HG02571 (cell line): ENCODE results near the gene PRKN.

ENCODE experiments used
- ATAC-seq: cut with Tn5 transposase; IDR thresholded peaks from one replicate; pipeline ENCODE4 v1.9.1; 2021; ENCODE audit warnings: mild to moderate bottlenecking, moderate library complexity; ENCODE audit not compliant: unreplicated experiment

Gene PRKN

GRCh38 chr6:161647234-161647633 is 1080.3 kb downstream of the PRKN start:
- ATAC-seq, result no peak

DNA sequence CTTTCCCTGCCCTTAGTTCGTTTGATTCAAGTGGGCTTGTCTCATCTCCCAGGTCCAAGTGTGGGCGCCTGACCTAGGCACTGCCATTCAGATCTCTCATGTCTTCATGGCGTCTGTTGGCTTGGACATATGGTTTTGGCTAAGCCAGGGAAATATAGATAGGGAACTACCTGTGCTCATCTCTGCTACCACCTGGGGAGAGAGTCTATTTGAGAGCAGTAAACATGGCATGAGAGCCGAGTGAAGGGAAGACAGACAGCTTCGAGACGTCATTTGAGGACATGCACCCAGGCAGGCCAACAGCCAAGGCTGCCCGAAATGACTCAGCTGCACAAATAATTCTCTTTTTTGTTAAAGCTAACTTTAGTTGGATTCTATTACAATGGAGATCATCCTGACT is 1083.0 kb downstream of the PRKN start:
- ATAC-seq, result no peak

DNA sequence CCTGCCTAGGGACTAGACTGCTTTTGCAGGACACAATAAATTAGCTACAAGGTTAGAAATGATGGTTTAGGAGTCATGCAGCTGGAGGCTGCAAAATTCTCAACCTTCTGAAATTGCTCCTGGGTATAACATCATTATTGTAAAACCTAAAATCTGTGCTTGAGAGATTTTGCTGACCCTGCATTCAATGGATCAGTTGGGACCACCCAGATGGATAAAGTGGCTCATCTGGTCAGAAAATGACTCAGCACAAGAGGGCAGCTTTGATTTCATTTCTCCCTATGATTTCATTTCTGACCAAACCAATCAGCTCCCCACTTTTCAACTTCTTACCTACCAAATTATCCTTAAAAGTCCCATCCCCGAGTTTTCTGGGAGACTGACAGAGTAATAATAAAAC is 1086.4 kb downstream of the PRKN start:
- ATAC-seq, result no peak

DNA sequence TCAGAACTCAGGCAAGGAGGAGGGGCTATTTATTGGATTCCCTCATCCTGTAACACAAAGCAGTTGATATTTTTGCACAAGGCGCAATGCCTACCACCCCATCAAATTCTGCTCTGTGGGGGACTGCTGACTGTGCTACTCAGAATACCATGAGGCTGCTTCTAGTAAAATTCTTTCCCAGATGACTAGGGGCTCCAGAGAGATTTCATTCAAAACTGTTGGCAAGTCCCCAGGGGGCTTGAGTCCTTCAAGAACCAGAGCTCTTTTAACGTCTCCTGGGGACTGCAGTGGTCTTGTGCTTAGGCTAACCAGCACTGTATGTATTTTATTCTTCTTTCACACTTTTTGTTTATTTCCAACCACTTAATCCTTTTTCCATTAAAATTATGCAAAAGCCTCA is 1087.8 kb downstream of the PRKN start:
- ATAC-seq, result no peak

DNA sequence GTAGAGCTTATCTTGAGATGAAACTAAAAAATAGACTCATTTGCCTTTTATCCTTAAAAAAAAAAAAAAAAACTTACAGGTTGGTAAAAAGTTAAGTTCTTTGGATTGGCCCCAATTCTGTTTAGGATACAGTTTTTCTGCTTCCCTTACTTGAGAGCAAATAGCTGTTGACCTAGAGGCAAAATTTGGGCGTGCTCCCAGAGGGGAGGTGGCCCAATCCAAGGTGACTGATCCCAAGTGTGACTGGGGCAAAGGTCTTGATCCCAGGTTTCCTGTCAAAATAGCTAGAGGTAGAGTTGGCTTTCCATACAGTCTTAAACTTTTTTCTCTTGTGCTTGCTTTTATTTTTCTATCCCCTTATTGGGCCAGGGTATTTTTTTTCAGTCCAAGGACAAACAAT is 1089.9 kb downstream of the PRKN start:
- no peak for ATAC-seq

DNA sequence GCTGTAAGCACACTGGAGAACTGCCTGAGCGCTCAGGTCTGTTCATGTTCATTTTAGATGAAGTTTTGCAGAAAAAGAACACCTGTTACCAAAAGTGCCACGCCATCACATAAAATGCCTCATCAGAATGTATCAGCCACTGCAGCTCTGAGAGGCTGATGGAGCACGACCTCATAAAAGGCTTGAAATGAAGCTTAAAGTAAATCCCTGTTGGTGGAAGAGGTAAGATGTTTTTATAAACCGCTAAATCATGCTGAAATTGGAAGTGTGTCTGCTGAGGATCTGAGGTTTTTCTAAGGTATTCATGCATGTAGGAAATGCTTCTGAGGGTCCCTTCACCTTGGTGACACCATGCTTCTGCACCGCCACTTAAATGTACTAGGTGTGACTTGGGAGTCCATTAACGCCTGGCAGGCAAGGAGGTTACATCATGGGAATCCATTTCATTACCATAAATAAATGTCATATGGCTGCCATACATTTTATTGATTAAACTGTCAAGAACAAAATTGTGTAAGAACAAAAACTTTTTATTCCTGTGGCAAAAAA is 1090.6 kb downstream of the PRKN start:
- no peak for ATAC-seq

GRCh38 chr6:161635975-161636374 is 1091.6 kb downstream of the PRKN start:
- ATAC-seq, result no peak

GRCh38 chr6:161634916-161635315 is 1092.7 kb downstream of the PRKN start:
- no peak for ATAC-seq

- ATAC-seq, result no peak
Measured at GRCh38 chr6:161631676-161632194, 1095.8 kb downstream of the PRKN start.

- no peak for ATAC-seq
Measured at GRCh38 chr6:161630674-161631073, 1096.9 kb downstream of the PRKN start.

- ATAC-seq, result no peak
Measured at GRCh38 chr6:161626132-161626676, 1101.4 kb downstream of the PRKN start.

DNA sequence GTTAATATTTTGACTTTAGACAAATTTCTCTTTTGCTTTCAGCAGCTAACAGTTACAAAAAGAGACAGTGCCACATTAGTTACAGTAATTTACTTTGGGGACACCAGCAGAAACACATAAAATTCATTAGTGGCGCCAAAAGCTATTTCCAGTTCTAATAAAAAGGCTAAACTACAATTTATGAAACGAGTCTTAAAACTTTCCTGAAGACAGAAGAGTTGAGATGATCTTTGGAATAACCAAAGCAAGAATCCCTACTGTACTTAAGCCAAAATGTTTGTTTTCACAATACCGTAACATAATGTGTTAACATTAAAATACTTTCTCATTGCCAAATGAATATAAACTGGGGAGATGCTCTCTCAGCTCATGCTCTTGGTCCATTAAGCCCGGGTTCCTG is 1103.5 kb downstream of the PRKN start:
- ATAC-seq, result no peak

DNA sequence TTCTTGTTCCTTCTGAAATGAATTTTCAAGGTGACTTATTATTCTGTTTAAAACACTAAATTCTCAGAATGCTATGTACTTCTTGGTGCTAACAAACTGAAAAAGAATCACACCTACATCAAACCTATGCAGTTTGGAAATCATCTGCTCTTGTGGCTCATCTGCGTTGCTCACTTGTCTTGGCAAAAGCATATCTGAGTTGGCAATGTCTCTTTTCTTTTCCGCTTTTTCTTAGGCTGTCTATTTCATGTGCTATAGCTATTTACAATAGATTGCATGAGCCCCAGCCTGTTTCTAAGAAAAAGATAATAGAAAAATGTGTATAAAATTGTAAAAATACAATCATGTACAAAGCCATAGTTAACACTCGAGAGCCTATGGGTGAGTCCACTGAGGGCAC is 1104.8 kb downstream of the PRKN start:
- ATAC-seq, result no peak

DNA sequence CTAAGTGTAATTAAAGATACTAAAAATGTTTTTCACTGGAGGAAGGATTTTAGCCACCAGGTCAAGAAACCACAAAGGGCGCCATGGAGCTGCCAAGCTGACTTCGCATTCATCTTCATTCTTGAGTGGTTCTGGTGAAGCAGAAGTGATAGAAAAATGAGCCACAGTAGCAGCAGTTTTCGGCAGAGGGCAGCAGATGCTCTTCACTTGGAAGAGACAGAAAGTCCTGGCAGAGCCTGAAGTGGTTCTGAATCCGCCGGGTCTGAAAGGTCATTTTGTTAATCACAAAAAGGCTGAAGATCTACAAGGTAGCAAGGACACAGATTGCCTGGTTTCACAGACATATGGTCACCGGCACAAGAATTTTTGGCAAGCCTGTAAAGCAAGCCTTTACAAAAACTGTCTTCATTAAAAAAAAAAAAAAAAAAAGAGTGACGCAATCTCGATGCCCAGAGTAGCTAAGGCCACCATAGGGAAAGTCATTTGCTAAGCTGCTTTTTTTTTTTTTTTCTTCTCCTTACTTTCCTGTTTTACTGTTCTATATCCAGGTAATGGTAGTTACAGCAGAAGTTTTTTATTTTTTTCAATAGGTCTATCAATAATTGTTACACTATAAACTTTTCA is 1108.6 kb downstream of the PRKN start:
- ATAC-seq, result no peak

DNA sequence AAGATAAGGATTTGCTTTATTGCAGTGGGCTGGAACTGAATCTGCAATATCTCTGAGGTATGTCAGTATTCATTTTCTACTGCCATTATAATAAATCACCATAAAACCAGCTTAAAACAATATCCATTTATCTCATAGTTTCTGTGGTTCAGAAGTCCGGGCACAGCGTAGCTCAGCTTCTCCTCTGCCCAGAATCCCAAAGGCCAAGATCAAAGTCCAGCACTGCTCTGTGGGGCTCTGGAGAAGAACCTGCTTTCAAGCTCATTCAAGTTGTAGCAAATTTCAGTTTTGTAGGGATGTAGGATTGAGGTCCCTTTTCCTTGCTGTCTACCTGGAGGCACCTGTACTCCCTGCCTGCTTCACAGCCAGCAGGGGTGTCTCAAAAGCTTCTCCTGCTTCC is 1113.9 kb downstream of the PRKN start:
- no peak for ATAC-seq

DNA sequence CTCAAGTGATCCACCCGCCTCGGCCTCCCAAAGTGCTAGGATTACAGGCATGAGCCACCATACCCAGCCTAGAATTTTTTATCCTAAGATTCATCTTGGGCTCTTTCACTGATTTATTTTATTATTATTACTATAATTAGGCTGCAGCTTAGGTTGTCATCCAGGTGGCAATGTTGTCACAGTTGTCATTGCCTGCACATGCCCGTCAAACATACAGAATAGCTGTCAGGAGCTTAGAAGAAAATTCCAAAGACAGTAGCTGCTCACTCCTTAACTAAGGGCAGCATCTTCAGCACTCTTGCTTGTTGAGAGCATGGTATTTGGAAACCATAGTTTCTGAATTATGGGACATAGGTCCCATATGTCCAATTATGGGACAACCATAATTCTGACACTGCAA is 1118.8 kb downstream of the PRKN start:
- no peak for ATAC-seq

DNA sequence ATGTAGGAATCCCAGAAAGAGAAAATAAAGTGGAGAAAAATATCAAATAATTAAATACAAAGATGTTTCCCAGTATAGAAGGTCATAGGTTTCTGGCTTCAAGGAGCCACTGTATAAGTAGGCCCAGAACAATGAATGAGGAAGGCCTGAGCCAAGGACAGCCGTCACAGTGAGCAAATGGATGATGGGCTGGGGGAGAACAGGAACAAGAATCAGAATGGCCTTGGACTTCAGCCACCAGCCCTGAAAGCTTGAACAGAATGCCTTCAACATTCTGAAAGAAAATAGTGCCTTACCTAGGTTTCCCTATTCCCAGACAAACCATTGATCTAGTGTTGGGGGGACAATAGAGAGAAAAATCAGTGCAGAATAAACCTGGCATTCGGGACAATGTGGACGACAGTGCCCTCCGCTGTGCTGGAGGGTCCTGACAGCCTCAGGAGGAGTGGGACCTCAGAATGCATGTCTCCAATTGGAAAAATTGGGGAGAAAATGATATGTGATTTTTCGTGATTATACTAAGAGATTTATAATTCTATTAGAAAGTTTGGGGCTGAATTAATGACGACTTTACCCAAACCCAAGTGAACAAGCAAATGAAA is 1119.8 kb downstream of the PRKN start:
- ATAC-seq, result no peak

DNA sequence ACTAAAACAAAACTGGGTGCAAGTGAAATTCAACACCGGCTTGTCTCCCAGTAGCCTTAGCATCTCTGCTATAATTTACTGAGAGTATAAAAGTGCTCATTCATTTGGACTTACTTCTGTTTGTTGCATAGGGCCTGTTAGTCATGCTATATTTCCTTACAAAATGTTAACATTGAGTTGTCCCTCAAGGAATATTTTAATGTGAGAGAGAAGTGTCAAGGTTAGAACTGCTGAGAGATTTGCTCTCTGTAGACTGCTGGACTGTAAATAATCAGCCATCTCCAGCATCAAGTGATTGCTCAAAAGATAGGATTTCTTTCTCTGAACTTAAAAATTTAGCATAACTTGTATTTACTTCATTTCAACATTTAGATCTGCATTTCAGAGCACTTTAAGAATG is 1125.2 kb downstream of the PRKN start:
- ATAC-seq, result no peak

DNA sequence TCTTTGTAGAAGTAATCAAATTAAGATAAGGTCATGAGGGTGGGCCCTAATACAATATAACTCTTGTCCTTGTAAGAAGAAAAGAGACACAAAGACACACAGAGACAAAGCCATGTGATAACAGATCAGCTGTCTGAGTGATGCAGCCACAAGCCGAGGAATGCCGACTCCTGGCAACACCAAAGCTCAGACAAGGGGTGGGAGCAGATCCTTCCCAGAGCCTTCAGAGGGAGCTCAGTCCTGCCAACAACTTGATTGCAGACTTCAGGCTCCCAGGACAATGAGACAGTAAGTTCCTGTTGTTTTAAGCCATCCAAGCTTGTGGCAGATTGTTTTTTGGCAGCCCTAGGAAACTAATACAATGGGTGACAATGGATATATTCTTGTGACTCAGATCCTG is 1128.7 kb downstream of the PRKN start:
- ATAC-seq, result no peak

- ATAC-seq, result no peak
Measured at GRCh38 chr6:161596807-161597520, 1130.6 kb downstream of the PRKN start.

GRCh38 chr6:161594412-161594811 is 1133.2 kb downstream of the PRKN start:
- no peak for ATAC-seq
